HL-60 (cell line): ENCODE measurements around the gene ASIC3.

Experiments used
- DNase-seq, 2 experiments: peaks; one replicate each; pipeline ENCODE4 v3.0.0-alpha.2; 2010 to 2020; ENCODE audit warnings: low read depth in 1 of 2, low spot score in 1 of 2
- H3K27ac ChIP-seq: fragments of 250-450 bp; sonication (Bioruptor Pico); replicated peaks from 2 replicates; pipeline ENCODE4 v1.5.1; 2020; ENCODE audit warnings: mild to moderate bottlenecking, moderate library complexity
- H3K27me3 ChIP-seq: fragments of 250-450 bp; sonication (Bioruptor Pico); 2 replicates; pipeline ENCODE4 v1.5.1; 2021; ENCODE audit warnings: mild to moderate bottlenecking, moderate library complexity; ENCODE audit not compliant: insufficient read depth, poor library complexity, severe bottlenecking
- H3K4me3 ChIP-seq: replicated peaks from 2 replicates; pipeline ENCODE4 v1.5.1; 2011; ENCODE audit warnings: mild to moderate bottlenecking, control low read depth, low read length; ENCODE audit not compliant: insufficient read depth
- GABPA ChIP-seq: IDR thresholded peaks from 2 replicates; pipeline ENCODE4 v1.6.1; 2012; ENCODE audit warnings: low read depth
- POLR2AphosphoS5 ChIP-seq: IDR thresholded peaks from 2 replicates; pipeline ENCODE4 v1.6.1; 2012; ENCODE audit warnings: low read depth
- SPI1 ChIP-seq: IDR thresholded peaks from 2 replicates; pipeline ENCODE4 v1.6.1; 2012; ENCODE audit warnings: low read depth, mild to moderate bottlenecking, borderline replicate concordance
- TF ChIP-seq, protein P1 (sequence below): IDR thresholded peaks from one replicate; pipeline ENCODE4 v1.5.1; 2011; ENCODE audit warnings: low read length, control low read depth, inconsistent platforms; ENCODE audit not compliant: insufficient read depth
- TF ChIP-seq, protein P2 (sequence below): IDR thresholded peaks from 2 replicates; pipeline ENCODE4 v1.6.1; 2012; ENCODE audit warnings: low read depth; ENCODE audit not compliant: insufficient replicate concordance

ASIC3 gene

DNA sequence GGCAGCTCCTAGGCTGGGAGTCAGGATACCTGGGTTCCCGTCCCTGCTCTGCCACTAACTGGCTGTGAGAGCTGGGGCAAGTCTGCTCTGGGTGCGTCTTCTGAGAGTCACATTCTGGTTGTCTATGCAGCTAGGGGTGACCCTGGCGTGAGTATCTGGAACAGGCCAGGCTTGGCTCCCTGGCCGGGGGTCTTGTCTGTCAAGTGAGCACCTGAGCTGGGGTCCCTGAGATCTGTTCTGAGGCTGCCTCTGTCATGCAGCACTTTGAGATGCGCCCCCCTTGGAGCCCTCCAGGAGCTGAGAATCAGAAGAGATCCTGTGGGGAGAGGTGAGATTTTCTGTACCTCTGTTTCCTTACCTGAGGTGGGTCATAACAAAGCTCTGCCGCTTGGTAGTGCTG lies 45.4 kb downstream of the ASIC3 start:
- no peaks in the 10 kb centered on the region for H3K27me3 ChIP-seq
- H3K27ac ChIP-seq: no peak overlapping the region
- DNase-seq: no peak
- H3K4me3 ChIP-seq: no peak overlapping the region
- no peak for TF ChIP-seq POLR2AphosphoS5
- no peak for TF ChIP-seq GABPA
- TF ChIP-seq, protein P1, sequence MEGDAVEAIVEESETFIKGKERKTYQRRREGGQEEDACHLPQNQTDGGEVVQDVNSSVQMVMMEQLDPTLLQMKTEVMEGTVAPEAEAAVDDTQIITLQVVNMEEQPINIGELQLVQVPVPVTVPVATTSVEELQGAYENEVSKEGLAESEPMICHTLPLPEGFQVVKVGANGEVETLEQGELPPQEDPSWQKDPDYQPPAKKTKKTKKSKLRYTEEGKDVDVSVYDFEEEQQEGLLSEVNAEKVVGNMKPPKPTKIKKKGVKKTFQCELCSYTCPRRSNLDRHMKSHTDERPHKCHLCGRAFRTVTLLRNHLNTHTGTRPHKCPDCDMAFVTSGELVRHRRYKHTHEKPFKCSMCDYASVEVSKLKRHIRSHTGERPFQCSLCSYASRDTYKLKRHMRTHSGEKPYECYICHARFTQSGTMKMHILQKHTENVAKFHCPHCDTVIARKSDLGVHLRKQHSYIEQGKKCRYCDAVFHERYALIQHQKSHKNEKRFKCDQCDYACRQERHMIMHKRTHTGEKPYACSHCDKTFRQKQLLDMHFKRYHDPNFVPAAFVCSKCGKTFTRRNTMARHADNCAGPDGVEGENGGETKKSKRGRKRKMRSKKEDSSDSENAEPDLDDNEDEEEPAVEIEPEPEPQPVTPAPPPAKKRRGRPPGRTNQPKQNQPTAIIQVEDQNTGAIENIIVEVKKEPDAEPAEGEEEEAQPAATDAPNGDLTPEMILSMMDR: no peak
- no peak for TF ChIP-seq SPI1

DNA sequence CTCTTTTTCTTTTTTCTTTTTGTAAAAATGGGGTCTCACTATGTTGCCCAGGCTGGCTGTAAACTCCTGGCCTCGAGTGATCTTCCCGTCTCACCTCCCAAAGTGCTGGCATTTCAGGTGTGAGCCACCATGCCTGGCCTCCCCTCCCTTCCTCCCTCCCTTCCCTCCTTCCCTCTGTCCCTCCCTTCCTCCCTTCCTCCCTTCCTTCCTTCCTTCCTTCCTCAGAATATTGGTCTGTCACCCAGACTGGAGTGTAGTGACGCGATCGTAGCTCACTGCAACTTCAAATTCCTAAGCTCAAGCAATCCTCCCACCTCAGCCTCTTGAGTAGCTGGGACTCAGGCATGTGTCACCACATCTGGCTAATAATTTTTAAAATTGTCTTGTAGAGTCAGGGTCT lies 46.3 kb downstream of the ASIC3 start:
- Histone ChIP-seq H3K27me3 (no peaks in the 10 kb centered on the region), H3K27ac (no peak overlapping the region), H3K4me3 (no peak overlapping the region)
- DNase-seq: no peak
- no peak for TF ChIP-seq GABPA
- TF ChIP-seq, protein P1: no peak
- TF ChIP-seq, protein P2, sequence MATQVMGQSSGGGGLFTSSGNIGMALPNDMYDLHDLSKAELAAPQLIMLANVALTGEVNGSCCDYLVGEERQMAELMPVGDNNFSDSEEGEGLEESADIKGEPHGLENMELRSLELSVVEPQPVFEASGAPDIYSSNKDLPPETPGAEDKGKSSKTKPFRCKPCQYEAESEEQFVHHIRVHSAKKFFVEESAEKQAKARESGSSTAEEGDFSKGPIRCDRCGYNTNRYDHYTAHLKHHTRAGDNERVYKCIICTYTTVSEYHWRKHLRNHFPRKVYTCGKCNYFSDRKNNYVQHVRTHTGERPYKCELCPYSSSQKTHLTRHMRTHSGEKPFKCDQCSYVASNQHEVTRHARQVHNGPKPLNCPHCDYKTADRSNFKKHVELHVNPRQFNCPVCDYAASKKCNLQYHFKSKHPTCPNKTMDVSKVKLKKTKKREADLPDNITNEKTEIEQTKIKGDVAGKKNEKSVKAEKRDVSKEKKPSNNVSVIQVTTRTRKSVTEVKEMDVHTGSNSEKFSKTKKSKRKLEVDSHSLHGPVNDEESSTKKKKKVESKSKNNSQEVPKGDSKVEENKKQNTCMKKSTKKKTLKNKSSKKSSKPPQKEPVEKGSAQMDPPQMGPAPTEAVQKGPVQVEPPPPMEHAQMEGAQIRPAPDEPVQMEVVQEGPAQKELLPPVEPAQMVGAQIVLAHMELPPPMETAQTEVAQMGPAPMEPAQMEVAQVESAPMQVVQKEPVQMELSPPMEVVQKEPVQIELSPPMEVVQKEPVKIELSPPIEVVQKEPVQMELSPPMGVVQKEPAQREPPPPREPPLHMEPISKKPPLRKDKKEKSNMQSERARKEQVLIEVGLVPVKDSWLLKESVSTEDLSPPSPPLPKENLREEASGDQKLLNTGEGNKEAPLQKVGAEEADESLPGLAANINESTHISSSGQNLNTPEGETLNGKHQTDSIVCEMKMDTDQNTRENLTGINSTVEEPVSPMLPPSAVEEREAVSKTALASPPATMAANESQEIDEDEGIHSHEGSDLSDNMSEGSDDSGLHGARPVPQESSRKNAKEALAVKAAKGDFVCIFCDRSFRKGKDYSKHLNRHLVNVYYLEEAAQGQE: no peak
- TF ChIP-seq POLR2AphosphoS5: no peak
- TF ChIP-seq SPI1: no peak

DNA sequence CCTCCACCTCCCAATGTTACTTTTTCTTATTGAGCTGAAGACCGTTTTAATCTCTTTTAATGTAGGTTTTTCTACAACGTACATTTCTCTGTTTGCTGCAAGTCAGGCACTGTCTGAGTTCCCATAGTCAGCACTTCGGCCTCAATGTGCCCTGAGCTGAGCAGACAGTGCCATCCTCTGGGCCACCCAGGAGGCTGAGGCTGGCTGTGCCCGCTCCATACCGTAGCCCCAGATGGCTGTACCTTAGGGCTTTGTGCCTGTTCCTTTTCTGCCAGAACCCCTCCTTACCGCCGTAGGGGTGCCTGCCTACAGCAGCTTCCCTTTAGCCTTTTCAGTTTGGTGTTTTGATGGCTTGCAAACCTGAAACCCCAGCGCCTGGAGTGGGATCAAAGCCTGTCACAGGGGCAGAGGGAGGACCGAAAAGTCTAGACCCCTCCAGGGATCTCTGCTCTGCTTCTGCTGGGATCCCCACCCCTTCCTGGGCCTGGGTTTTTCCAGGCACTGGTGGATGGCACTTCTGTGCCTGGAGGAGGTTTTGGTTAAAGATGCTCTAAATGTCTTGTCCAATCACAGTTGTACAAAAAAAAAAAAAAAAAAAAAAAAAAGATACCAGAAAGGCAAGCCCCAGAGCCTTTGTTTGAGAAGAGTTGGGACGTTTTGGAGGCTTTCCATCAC lies 46.9 kb downstream of the ASIC3 start:
- no peak for DNase-seq
- H3K27ac ChIP-seq: no peak overlapping the region
- H3K4me3 ChIP-seq: no peak overlapping the region
- H3K27me3 ChIP-seq: no peaks in the 10 kb centered on the region
- TF ChIP-seq GABPA (no peak), POLR2AphosphoS5 (no peak), SPI1 (no peak)
- TF ChIP-seq, protein P1: no peak
- TF ChIP-seq, protein P2: no peak
